ENCODE measurements around the gene GLUL. TPM values are rescaled to one million over a fixed set of nuclear protein-coding genes. Genes with fewer than 3 reads are reported as not detected.
A peak's percentile ranks its signal among the peaks of the same experiment; 100 is the strongest.

GLUL gene
- total RNA-seq, 4 donors from 2014 or later, result 4,746 to 22,010 (median 11,052) TPM

DNA sequence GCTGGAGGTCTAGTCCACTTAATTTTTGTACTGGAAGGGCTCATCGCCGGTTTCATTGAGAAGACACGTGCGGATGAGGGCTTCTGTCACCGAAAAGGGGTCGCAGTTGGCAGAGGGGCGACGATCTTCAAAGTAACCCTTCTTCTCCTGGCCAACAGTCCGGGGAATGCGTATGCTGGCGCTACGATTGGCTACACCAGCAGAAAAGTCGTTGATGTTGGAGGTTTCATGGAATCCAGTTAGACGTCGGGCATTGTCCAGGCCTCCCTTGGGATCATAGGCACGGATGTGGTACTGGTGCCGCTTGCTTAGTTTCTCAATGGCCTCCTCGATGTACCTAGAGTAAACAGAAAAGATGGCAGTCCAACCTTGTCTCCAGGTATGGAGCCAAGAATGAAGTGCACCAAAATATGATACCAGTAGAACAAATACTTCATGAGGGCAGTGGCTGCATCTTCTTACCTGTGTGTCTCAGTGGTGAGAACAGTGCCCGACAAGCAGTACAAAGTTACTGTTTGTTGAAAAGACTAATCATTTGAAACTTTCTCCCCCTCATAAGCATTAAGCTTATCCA, 7.1 kb downstream of the GLUL start:
- in situ Hi-C loops (cut with MboI; ENCODE audit: low sequenced_read_pairs in 4 of 4), result no loop called here
- DNase-seq (no peak), ATAC-seq (no peak)
- Histone ChIP-seq H3K36me3 (peaks cover 19 to 71% of the 10 kb centered on the region in 2 donors), H3K27ac (peak overlapping the region; percentile 94 to 99 (median 97)), H3K9me3 (no peaks in the 10 kb centered on the region), H3K4me1 (peaks cover 24 to 25% of the 10 kb centered on the region in 2 donors), H3K4me3 (no peak overlapping the region), H3K27me3 (no peaks in the 10 kb centered on the region)
- intact Hi-C loops (cut with DNase I; ENCODE audit: low total_unique reads), result no loop called here
- no peak for TF ChIP-seq POLR2A (IDR thresholded peaks at IDR 0.05)
- TF ChIP-seq, protein P1, sequence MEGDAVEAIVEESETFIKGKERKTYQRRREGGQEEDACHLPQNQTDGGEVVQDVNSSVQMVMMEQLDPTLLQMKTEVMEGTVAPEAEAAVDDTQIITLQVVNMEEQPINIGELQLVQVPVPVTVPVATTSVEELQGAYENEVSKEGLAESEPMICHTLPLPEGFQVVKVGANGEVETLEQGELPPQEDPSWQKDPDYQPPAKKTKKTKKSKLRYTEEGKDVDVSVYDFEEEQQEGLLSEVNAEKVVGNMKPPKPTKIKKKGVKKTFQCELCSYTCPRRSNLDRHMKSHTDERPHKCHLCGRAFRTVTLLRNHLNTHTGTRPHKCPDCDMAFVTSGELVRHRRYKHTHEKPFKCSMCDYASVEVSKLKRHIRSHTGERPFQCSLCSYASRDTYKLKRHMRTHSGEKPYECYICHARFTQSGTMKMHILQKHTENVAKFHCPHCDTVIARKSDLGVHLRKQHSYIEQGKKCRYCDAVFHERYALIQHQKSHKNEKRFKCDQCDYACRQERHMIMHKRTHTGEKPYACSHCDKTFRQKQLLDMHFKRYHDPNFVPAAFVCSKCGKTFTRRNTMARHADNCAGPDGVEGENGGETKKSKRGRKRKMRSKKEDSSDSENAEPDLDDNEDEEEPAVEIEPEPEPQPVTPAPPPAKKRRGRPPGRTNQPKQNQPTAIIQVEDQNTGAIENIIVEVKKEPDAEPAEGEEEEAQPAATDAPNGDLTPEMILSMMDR (IDR thresholded peaks at IDR 0.05 in 4 of 5, conservative IDR thresholded peaks at IDR 0.05 in 1 of 5), result no peak

DNA sequence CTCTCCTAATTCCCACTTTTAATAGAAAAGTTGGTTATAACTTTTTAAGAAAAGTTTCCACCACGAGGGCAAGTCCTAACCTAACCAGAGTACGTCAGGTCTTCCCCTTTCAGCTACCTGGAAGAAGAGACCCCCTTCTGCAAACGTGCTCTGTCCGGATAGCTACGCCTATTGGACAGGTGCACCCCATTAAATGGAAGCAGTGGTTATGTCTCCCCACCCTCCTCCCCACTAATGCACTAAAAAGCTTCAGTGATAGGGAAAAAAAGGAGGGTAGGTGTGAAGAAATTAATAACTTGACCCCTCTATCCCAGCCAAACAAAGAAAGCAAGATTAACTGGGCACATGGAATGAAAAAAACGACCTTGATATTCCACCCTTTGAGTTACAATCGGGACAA, 7.7 kb downstream of the GLUL start:
- peaks cover 16 to 66% of the 10 kb centered on the region in 2 donors for H3K36me3 ChIP-seq
- ATAC-seq (no peak), DNase-seq (no peak)
- TF ChIP-seq, protein P1 (IDR thresholded peaks at IDR 0.05 in 4 of 5, conservative IDR thresholded peaks at IDR 0.05 in 1 of 5), result no peak
- peak in 1 of 2 donors; percentile 22 for TF ChIP-seq POLR2A (IDR thresholded peaks at IDR 0.05)
- peaks cover 22 to 25% of the 10 kb centered on the region in 2 donors for H3K4me1 ChIP-seq
- H3K27ac ChIP-seq, result peak overlapping the region; percentile 94 to 99 (median 97)
- no peak overlapping the region for H3K4me3 ChIP-seq
- intact Hi-C loops (cut with DNase I; ENCODE audit: low total_unique reads) (no loop called here), in situ Hi-C loops (cut with MboI; ENCODE audit: low sequenced_read_pairs in 4 of 4) (no loop called here)
- H3K9me3 ChIP-seq, result no peaks in the 10 kb centered on the region
- H3K27me3 ChIP-seq, result no peaks in the 10 kb centered on the region

DNA sequence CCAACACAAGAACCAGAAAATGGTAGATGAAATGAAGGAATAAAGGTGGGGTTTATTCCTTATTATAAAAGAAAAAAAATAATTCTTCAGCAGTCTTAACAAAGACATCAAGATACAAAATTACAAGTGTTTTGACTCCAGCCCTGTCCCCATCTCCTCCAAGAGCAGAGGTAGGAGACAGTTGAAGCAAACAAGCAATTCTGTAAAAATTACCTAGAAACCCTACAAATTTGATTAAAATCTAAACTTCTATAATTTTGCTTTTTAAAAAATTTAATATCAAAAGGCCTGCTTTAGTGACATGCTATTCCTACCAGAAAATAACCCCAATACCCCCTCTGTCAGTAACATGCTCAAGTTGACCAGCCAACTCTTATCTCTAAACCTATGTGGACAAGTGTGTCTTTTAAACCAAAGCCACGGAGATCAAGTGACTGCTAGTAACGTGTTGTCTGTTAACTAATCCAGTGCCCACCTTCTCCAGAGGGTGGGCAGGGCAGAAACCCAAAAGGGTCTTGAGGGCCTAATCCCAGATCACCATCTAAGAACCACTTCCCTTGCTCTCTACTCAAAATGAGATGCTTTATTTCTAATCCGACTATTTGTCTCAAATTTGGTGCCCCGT, 8.4 kb downstream of the GLUL start:
- H3K4me3 ChIP-seq, result no peak overlapping the region
- in situ Hi-C loops (cut with MboI; ENCODE audit: low sequenced_read_pairs in 4 of 4), result no loop called here
- no peak for DNase-seq
- intact Hi-C loops (cut with DNase I; ENCODE audit: low total_unique reads), result no loop called here
- ATAC-seq, result no peak
- H3K4me1 ChIP-seq, result peaks cover 14 to 20% of the 10 kb centered on the region in 2 donors
- H3K27me3 ChIP-seq, result no peaks in the 10 kb centered on the region
- H3K36me3 ChIP-seq, result peaks cover 12 to 58% of the 10 kb centered on the region in 2 donors
- H3K27ac ChIP-seq, result peak overlapping the region; percentile 94 to 99 (median 97)
- TF ChIP-seq, protein P1 (IDR thresholded peaks at IDR 0.05 in 4 of 5, conservative IDR thresholded peaks at IDR 0.05 in 1 of 5), result no peak
- TF ChIP-seq POLR2A (IDR thresholded peaks at IDR 0.05), result no peak
- no peaks in the 10 kb centered on the region for H3K9me3 ChIP-seq

DNA sequence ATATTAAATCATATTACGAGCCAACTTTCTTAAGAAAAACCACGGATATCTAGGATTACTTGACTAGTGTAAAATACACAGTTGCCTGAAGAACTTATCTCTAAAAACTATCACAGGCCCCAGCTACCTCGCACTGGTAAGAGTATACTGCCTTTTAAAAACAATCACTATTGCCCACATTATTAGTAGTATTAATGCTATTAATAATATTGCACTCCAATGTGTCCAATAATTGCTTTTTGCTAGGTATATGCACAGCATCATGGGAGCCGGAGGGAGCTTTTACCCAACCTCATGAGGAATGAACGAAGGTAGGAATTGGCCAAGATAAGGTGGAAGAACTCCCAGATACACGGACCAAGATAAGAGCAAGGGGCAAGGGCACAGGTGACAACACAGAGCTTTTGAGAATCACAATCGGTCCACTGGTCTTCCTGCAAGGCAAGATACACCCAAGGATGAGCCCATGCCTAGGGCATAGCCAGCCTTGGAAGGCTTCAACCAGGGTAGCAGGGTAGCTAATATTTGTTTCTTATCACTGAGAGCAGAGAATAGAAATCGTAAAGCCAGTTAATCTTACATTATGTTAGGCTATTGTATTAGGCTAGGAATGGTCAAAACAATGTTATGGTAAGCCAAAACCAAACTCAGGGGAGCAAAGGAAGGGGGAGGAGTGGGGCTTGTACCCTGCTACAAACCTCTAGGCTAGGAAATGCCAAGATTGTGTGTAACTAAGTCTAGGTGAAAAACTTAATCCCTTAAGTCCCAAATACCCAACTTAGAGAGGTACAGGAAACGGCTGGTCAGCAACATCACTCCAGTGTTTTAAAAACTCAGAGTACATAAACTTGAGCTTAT, 9.4 kb downstream of the GLUL start:
- TF ChIP-seq, protein P1 (IDR thresholded peaks at IDR 0.05 in 4 of 5, conservative IDR thresholded peaks at IDR 0.05 in 1 of 5), result no peak
- TF ChIP-seq POLR2A (IDR thresholded peaks at IDR 0.05), result peak in 1 of 2 donors; percentile 18
- ATAC-seq (no peak), DNase-seq (no peak)
- H3K9me3 ChIP-seq, result no peaks in the 10 kb centered on the region
- H3K27me3 ChIP-seq, result no peaks in the 10 kb centered on the region
- H3K27ac ChIP-seq, result peak overlapping the region; percentile 94 to 99 (median 97)
- in situ Hi-C loops (cut with MboI; ENCODE audit: low sequenced_read_pairs in 4 of 4), result no loop called here
- H3K36me3 ChIP-seq, result peaks cover 10 to 48% of the 10 kb centered on the region in 2 donors
- peaks cover 11 to 12% of the 10 kb centered on the region in 2 donors for H3K4me1 ChIP-seq
- H3K4me3 ChIP-seq, result no peak overlapping the region
- intact Hi-C loops (cut with DNase I; ENCODE audit: low total_unique reads), result no loop called here

All from gastrocnemius medialis (tissue), 4 donors.